ENCODE results near the gene CMPK1.
A peak's percentile ranks its signal among the peaks of the same experiment; 100 is the strongest.

The CMPK1 gene

GRCh38 chr1:47420547-47420946 is 87.0 kb downstream of the CMPK1 start:
- no peak for DNase-seq (ENCODE audit: low read depth)
- no peak for TF ChIP-seq CTCF (IDR thresholded peaks at IDR 0.05; ENCODE audit: insufficient read depth, low read depth, low read length, missing control alignments)

DNA sequence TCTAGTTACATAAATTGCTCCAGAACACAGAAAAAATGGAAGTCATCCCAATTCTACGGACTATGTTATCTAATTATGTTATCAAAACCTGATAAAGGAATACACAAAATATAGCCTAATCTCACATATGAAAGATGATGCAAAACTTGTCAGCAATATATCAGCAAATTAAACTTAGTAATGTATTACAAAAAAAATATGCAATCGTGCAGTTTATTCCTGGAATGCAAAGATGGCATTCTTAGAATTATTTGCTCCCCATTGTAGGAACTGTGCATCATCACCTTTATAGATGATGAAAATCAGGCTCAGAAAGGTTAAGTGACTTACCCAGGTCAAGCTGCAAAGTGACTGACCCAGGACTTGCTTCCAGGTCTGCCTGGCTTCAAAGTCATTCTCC is 90.3 kb downstream of the CMPK1 start:
- no peak for TF ChIP-seq CTCF (IDR thresholded peaks at IDR 0.05; ENCODE audit: insufficient read depth, low read depth, low read length, missing control alignments)
- no peak for DNase-seq (ENCODE audit: low read depth)
- H3K4me3 ChIP-seq (ENCODE audit: low read depth, low read length), result no peak overlapping the region

More at GRCh38 chr1:47420547-47420946, 87.0 kb downstream of the CMPK1 start:
- no peak overlapping the region for H3K4me3 ChIP-seq (ENCODE audit: low read depth, low read length)

GRCh38 chr1:47424336-47424982 is 90.9 kb downstream of the CMPK1 start:
- no peak overlapping the region for H3K4me3 ChIP-seq (ENCODE audit: low read depth, low read length)
- DNase-seq (ENCODE audit: low read depth), result no peak
- TF ChIP-seq CTCF (IDR thresholded peaks at IDR 0.05; ENCODE audit: insufficient read depth, low read depth, low read length, missing control alignments), result peak; percentile 59
